GM19468 (cell line): ENCODE results near the gene TSFM.
A peak's percentile ranks its signal among the peaks of the same experiment; 100 is the strongest.
"Not testable (repeated sequence)": the region's sequence is repeated elsewhere in the genome, so short reads cannot be mapped to it uniquely, and the experiment has no call there.

ENCODE experiments used
- ATAC-seq: cut with Tn5 transposase; IDR thresholded peaks from one replicate; pipeline ENCODE4 v1.9.1; 2021; ENCODE audit warnings: mild to moderate bottlenecking, moderate library complexity, moderate number of reproducible peaks; ENCODE audit not compliant: unreplicated experiment; ENCODE audit errors: extremely low read depth

The TSFM gene

GRCh38 chr12:57761391-57761998 lies 21.1 kb upstream of the TSFM start:
- ATAC-seq: no peak

GRCh38 chr12:57762463-57762862 lies 20.1 kb upstream of the TSFM start:
- no peak for ATAC-seq

- no peak for ATAC-seq
These were observed 18.5 kb upstream of the TSFM start for GRCh38 chr12:57763881-57764661.

GRCh38 chr12:57764662-57765002 lies 18.0 kb upstream of the TSFM start:
- ATAC-seq: no peak

- peak; percentile 63 for ATAC-seq
These were observed 17.4 kb upstream of the TSFM start for GRCh38 chr12:57765003-57765697.

- ATAC-seq: no peak
These were observed 16.7 kb upstream of the TSFM start for GRCh38 chr12:57765698-57766463.

GRCh38 chr12:57766464-57767304 lies 15.9 kb upstream of the TSFM start, which contains the start of gene CYP27B1:
CYP27B1 (minus strand) TSS chr12:57767078; CDS start chr12:57767041, 37 bp downstream.
- ATAC-seq: no peak

- no peak for ATAC-seq
These were observed 15.3 kb upstream of the TSFM start for GRCh38 chr12:57767305-57767698.

GRCh38 chr12:57767876-57768275 lies 14.7 kb upstream of the TSFM start:
- no peak for ATAC-seq

- ATAC-seq: no peak
These were observed 13.0 kb upstream of the TSFM start for GRCh38 chr12:57769594-57769993.

- no peak for ATAC-seq
These were observed 11.9 kb upstream of the TSFM start for GRCh38 chr12:57770734-57771133.

- ATAC-seq: peak; percentile 60
These were observed 11.2 kb upstream of the TSFM start for GRCh38 chr12:57771236-57771872.

- ATAC-seq: peak; percentile 63
These were observed 10.6 kb upstream of the TSFM start, which contains the start of gene METTL1 for GRCh38 chr12:57771873-57772428. METTL1 (minus strand) TSS chr12:57772105; CDS start chr12:57772083, 22 bp downstream.

GRCh38 chr12:57772429-57773322 lies 9.9 kb upstream of the TSFM start, which contains the start of gene EEF1AKMT3:
EEF1AKMT3 (plus strand) TSS chr12:57772614; CDS start chr12:57772725, 111 bp downstream.
- no peak for ATAC-seq

GRCh38 chr12:57774634-57775033 lies 8.0 kb upstream of the TSFM start:
- ATAC-seq: not testable (repeated sequence)

GRCh38 chr12:57775044-57775443 lies 7.5 kb upstream of the TSFM start:
- ATAC-seq: no peak

- ATAC-seq: no peak
These were observed 6.9 kb upstream of the TSFM start for GRCh38 chr12:57775563-57776246.
